ENCODE measurements around the gene IL18R1.

IL18R1 gene

GRCh38 chr2:102427249-102427648, 71.7 kb downstream of the IL18R1 start:
- Histone ChIP-seq H3K4me3 (ENCODE audit: low read length) (no peak overlapping the region), H3K4me1 (ENCODE audit: control insufficient read depth, insufficient read depth, low read length) (no peaks in the 10 kb centered on the region), H3K27me3 (ENCODE audit: control insufficient read depth, insufficient read depth, low read length) (no peaks in the 10 kb centered on the region), H3K9me3 (ENCODE audit: control insufficient read depth, low read length) (no peaks in the 10 kb centered on the region), H3K9ac (ENCODE audit: low read length) (no peak overlapping the region), H3K36me3 (ENCODE audit: control insufficient read depth, insufficient read depth, low read length) (no peaks in the 10 kb centered on the region)

GRCh38 chr2:102428573-102428972, 73.0 kb downstream of the IL18R1 start:
- no peaks in the 10 kb centered on the region for H3K4me1 ChIP-seq (ENCODE audit: control insufficient read depth, insufficient read depth, low read length)
- H3K27me3 ChIP-seq (ENCODE audit: control insufficient read depth, insufficient read depth, low read length): no peaks in the 10 kb centered on the region
- H3K36me3 ChIP-seq (ENCODE audit: control insufficient read depth, insufficient read depth, low read length): no peaks in the 10 kb centered on the region
- H3K9ac ChIP-seq (ENCODE audit: low read length): no peak overlapping the region
- no peak overlapping the region for H3K4me3 ChIP-seq (ENCODE audit: low read length)
- no peaks in the 10 kb centered on the region for H3K9me3 ChIP-seq (ENCODE audit: control insufficient read depth, low read length)

GRCh38 chr2:102432386-102432785, 76.8 kb downstream of the IL18R1 start:
- H3K27me3 ChIP-seq (ENCODE audit: control insufficient read depth, insufficient read depth, low read length): no peaks in the 10 kb centered on the region
- no peaks in the 10 kb centered on the region for H3K4me1 ChIP-seq (ENCODE audit: control insufficient read depth, insufficient read depth, low read length)
- no peaks in the 10 kb centered on the region for H3K36me3 ChIP-seq (ENCODE audit: control insufficient read depth, insufficient read depth, low read length)
- H3K9ac ChIP-seq (ENCODE audit: low read length): no peak overlapping the region
- no peaks in the 10 kb centered on the region for H3K9me3 ChIP-seq (ENCODE audit: control insufficient read depth, low read length)
- no peak overlapping the region for H3K4me3 ChIP-seq (ENCODE audit: low read length)

- H3K9me3 ChIP-seq (ENCODE audit: control insufficient read depth, low read length): no peaks in the 10 kb centered on the region
- no peak overlapping the region for H3K4me3 ChIP-seq (ENCODE audit: low read length)
- H3K9ac ChIP-seq (ENCODE audit: low read length): no peak overlapping the region
- no peaks in the 10 kb centered on the region for H3K4me1 ChIP-seq (ENCODE audit: control insufficient read depth, insufficient read depth, low read length)
- no peaks in the 10 kb centered on the region for H3K27me3 ChIP-seq (ENCODE audit: control insufficient read depth, insufficient read depth, low read length)
- no peaks in the 10 kb centered on the region for H3K36me3 ChIP-seq (ENCODE audit: control insufficient read depth, insufficient read depth, low read length)
Observed at GRCh38 chr2:102433973-102434654, 78.5 kb downstream of the IL18R1 start.

- H3K9me3 ChIP-seq (ENCODE audit: control insufficient read depth, low read length): no peaks in the 10 kb centered on the region
- no peak overlapping the region for H3K9ac ChIP-seq (ENCODE audit: low read length)
- H3K4me1 ChIP-seq (ENCODE audit: control insufficient read depth, insufficient read depth, low read length): no peaks in the 10 kb centered on the region
- H3K36me3 ChIP-seq (ENCODE audit: control insufficient read depth, insufficient read depth, low read length): no peaks in the 10 kb centered on the region
- no peaks in the 10 kb centered on the region for H3K27me3 ChIP-seq (ENCODE audit: control insufficient read depth, insufficient read depth, low read length)
- no peak overlapping the region for H3K4me3 ChIP-seq (ENCODE audit: low read length)
Observed at GRCh38 chr2:102434655-102435381, 79.2 kb downstream of the IL18R1 start.

GRCh38 chr2:102435741-102436140, 80.1 kb downstream of the IL18R1 start:
- no peaks in the 10 kb centered on the region for H3K9me3 ChIP-seq (ENCODE audit: control insufficient read depth, low read length)
- H3K4me1 ChIP-seq (ENCODE audit: control insufficient read depth, insufficient read depth, low read length): no peaks in the 10 kb centered on the region
- no peaks in the 10 kb centered on the region for H3K27me3 ChIP-seq (ENCODE audit: control insufficient read depth, insufficient read depth, low read length)
- no peak overlapping the region for H3K4me3 ChIP-seq (ENCODE audit: low read length)
- H3K36me3 ChIP-seq (ENCODE audit: control insufficient read depth, insufficient read depth, low read length): no peaks in the 10 kb centered on the region
- no peak overlapping the region for H3K9ac ChIP-seq (ENCODE audit: low read length)

- Histone ChIP-seq H3K9ac (ENCODE audit: low read length) (no peak overlapping the region), H3K4me3 (ENCODE audit: low read length) (no peak overlapping the region), H3K4me1 (ENCODE audit: control insufficient read depth, insufficient read depth, low read length) (no peaks in the 10 kb centered on the region), H3K36me3 (ENCODE audit: control insufficient read depth, insufficient read depth, low read length) (no peaks in the 10 kb centered on the region), H3K9me3 (ENCODE audit: control insufficient read depth, low read length) (no peaks in the 10 kb centered on the region), H3K27me3 (ENCODE audit: control insufficient read depth, insufficient read depth, low read length) (no peaks in the 10 kb centered on the region)
Observed at GRCh38 chr2:102436323-102436722, 80.7 kb downstream of the IL18R1 start.

GRCh38 chr2:102437122-102437521, 81.5 kb downstream of the IL18R1 start:
- Histone ChIP-seq H3K9me3 (ENCODE audit: control insufficient read depth, low read length) (no peaks in the 10 kb centered on the region), H3K27me3 (ENCODE audit: control insufficient read depth, insufficient read depth, low read length) (no peaks in the 10 kb centered on the region), H3K4me1 (ENCODE audit: control insufficient read depth, insufficient read depth, low read length) (no peaks in the 10 kb centered on the region), H3K9ac (ENCODE audit: low read length) (no peak overlapping the region), H3K4me3 (ENCODE audit: low read length) (no peak overlapping the region), H3K36me3 (ENCODE audit: control insufficient read depth, insufficient read depth, low read length) (no peaks in the 10 kb centered on the region)

- H3K27me3 ChIP-seq (ENCODE audit: control insufficient read depth, insufficient read depth, low read length): no peaks in the 10 kb centered on the region
- no peaks in the 10 kb centered on the region for H3K4me1 ChIP-seq (ENCODE audit: control insufficient read depth, insufficient read depth, low read length)
- H3K36me3 ChIP-seq (ENCODE audit: control insufficient read depth, insufficient read depth, low read length): no peaks in the 10 kb centered on the region
- no peak overlapping the region for H3K9ac ChIP-seq (ENCODE audit: low read length)
- H3K4me3 ChIP-seq (ENCODE audit: low read length): no peak overlapping the region
- no peaks in the 10 kb centered on the region for H3K9me3 ChIP-seq (ENCODE audit: control insufficient read depth, low read length)
Observed at GRCh38 chr2:102438111-102438510, 82.5 kb downstream of the IL18R1 start.

GRCh38 chr2:102438578-102438977, 83.0 kb downstream of the IL18R1 start:
- Histone ChIP-seq H3K4me1 (ENCODE audit: control insufficient read depth, insufficient read depth, low read length) (no peaks in the 10 kb centered on the region), H3K9me3 (ENCODE audit: control insufficient read depth, low read length) (no peaks in the 10 kb centered on the region), H3K36me3 (ENCODE audit: control insufficient read depth, insufficient read depth, low read length) (no peaks in the 10 kb centered on the region)

GRCh38 chr2:102439065-102439695, 83.6 kb downstream of the IL18R1 start:
- Histone ChIP-seq H3K36me3 (ENCODE audit: control insufficient read depth, insufficient read depth, low read length) (no peaks in the 10 kb centered on the region), H3K4me1 (ENCODE audit: control insufficient read depth, insufficient read depth, low read length) (no peaks in the 10 kb centered on the region), H3K9me3 (ENCODE audit: control insufficient read depth, low read length) (no peaks in the 10 kb centered on the region), H3K9ac (ENCODE audit: low read length) (no peak overlapping the region), H3K4me3 (ENCODE audit: low read length) (no peak overlapping the region), H3K27me3 (ENCODE audit: control insufficient read depth, insufficient read depth, low read length) (no peaks in the 10 kb centered on the region)

More at GRCh38 chr2:102438578-102438977, 83.0 kb downstream of the IL18R1 start:
- no peaks in the 10 kb centered on the region for H3K27me3 ChIP-seq (ENCODE audit: control insufficient read depth, insufficient read depth, low read length)
- H3K9ac ChIP-seq (ENCODE audit: low read length): no peak overlapping the region
- no peak overlapping the region for H3K4me3 ChIP-seq (ENCODE audit: low read length)

Measured in mucosa of stomach (tissue), 1 donor.